GM21528 (cell line): ENCODE results near the gene S100B.

Source experiments
- ATAC-seq: cut with Tn5 transposase; IDR thresholded peaks from one replicate; pipeline ENCODE4 v1.9.1; 2021; ENCODE audit warnings: mild to moderate bottlenecking, moderate library complexity; ENCODE audit not compliant: unreplicated experiment, low FRiP score

The S100B gene

GRCh38 chr21:46628868-46629267, 24.0 kb upstream of the S100B start:
- no peak for ATAC-seq

GRCh38 chr21:46627726-46628125, 22.8 kb upstream of the S100B start:
- no peak for ATAC-seq

GRCh38 chr21:46626975-46627501, 22.2 kb upstream of the S100B start:
- no peak for ATAC-seq

- no peak for ATAC-seq
These were observed 21.7 kb upstream of the S100B start for GRCh38 chr21:46626536-46626935.

- ATAC-seq, result no peak
These were observed 20.9 kb upstream of the S100B start for GRCh38 chr21:46625759-46626158.

GRCh38 chr21:46624050-46624449, 19.2 kb upstream of the S100B start:
- ATAC-seq, result no peak

GRCh38 chr21:46622226-46622625, 17.3 kb upstream of the S100B start:
- no peak for ATAC-seq

- no peak for ATAC-seq
These were observed 16.7 kb upstream of the S100B start for GRCh38 chr21:46621457-46622182.

GRCh38 chr21:46620846-46621245, 16.0 kb upstream of the S100B start:
- no peak for ATAC-seq

GRCh38 chr21:46619846-46620245, 15.0 kb upstream of the S100B start:
- ATAC-seq, result no peak

- ATAC-seq, result no peak
These were observed 14.0 kb upstream of the S100B start for GRCh38 chr21:46618738-46619379.

- ATAC-seq, result no peak
These were observed 12.6 kb upstream of the S100B start for GRCh38 chr21:46617267-46618051.

- ATAC-seq, result no peak
These were observed 11.8 kb upstream of the S100B start for GRCh38 chr21:46616656-46617055.

- ATAC-seq, result no peak
These were observed 11.2 kb upstream of the S100B start for GRCh38 chr21:46616050-46616449.

GRCh38 chr21:46613391-46613790, 8.5 kb upstream of the S100B start:
- ATAC-seq, result no peak

- no peak for ATAC-seq
These were observed 5.3 kb upstream of the S100B start for GRCh38 chr21:46610018-46610701.

- ATAC-seq, result no peak
These were observed 3.8 kb upstream of the S100B start for GRCh38 chr21:46608672-46609111.

- ATAC-seq, result no peak
These were observed 2.8 kb upstream of the S100B start for GRCh38 chr21:46607636-46608035.

- no peak for ATAC-seq
These were observed 1.5 kb upstream of the S100B start for GRCh38 chr21:46606427-46606813.

- no peak for ATAC-seq
These were observed 1.0 kb upstream of the S100B start for GRCh38 chr21:46605767-46606426.
